CD4-positive, alpha-beta T cell treated with Interleukin-6 at 100 ng/mL for 8 hours (primary cell): ENCODE measurements around the gene WDR5.
A peak's percentile ranks its signal among the peaks of the same experiment; 100 is the strongest.

ENCODE experiments used
- DNase-seq: peaks from one replicate; pipeline ENCODE4 v3.0.0-alpha.2; 2020; ENCODE audit warnings: mixed read lengths, low spot score

The WDR5 gene

DNA sequence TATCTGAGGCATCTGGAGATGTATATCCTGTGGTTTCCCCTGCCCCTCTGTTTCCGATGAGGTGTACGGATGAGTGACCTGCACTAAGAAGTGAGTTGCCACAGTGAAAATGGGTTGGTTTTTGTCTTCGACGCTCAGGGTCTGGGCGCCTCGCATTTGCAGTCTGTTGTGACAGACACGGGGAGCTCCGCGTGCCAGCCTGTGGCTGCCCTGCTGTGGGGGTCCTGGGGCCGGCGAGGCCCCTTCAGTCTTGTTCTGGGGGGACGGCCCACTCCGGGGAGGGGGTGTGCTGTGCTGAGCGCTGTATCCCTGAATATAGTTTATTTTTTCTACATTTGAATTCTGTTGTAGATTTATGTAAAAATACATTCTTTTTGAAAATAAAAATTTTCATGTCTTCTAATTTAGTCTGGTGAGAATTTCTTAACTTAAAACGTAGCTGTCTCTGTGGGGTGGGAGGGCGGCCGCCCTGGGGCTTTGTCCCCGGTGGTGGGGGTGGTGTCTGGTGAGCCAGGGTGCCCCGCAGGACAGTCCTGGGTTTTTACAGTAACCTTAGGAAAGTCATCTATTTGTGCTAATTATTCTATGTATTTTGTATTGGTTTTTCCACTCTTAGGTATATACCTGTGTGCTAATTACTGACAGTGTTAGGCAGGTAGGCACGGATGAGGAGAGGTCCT lies 23.8 kb downstream of the WDR5 start:
- DNase-seq = no peak

DNA sequence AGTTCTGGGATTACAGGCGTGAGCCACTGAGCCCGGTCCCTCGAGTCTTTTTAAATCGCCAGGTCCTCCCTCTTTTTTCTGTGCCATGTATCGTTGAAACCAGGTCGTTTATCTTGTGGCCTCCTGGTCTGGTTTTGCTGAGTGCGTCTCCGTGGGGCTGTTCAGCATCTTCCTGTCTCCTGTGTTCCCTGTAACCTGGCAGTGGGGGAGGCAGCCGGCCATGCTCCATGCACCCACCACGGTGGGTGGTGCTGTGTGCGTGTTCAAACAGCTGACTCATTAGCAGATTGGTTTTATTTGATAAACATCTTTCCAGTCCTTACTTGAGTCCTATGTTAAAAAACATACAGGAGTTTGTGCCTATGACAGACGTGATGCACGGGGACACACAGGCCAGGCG lies 25.8 kb downstream of the WDR5 start:
- DNase-seq = no peak

DNA sequence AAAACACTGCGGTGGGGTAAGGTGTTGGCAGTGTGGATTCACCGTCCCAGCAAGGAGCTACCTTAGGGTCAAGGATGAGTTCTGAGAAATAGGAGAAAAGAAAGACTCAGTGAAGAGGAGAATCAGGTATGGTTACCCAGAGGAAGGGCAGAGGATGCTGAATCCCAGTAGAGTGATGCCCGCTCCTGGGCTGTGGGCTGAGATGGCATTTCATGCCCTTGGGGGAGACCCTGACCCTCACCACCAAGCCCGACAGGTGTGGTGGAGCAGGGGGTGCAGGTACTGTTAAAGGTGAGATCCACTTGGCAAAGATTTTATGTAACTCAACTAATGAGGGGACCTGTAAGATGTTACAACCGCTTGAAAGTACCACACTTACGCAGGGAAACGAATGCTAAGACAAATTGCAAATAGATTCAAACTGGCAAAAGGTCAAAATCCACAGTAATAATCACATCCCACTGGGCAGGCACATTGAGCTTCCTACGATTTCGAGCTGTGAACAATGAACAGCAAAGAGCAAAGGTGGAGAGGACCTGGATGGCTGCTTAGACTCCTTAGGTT lies 26.4 kb downstream of the WDR5 start:
- no peak for DNase-seq

DNA sequence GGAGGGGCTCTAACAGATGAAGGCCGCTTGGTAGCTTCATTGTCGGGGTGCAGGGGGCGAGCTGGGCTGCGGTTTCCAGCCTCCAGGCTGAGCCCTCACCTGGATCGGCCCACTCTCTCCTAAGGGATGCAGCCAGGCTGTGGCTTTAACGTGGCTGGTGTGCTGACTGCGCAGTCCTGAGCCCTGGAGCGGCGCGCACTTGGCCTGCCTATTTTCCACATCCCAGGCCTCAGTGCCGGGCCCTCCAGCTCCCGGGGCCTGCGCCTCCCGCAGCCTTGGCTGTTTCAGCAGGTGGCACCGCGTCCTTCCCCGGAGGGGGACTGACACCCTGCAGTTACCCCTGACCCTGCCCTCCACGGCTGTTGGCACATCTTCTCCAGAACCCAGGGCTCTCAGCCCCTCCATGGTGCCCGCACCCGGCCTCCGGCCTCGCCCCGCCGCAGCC lies 27.1 kb downstream of the WDR5 start:
- no peak for DNase-seq

DNA sequence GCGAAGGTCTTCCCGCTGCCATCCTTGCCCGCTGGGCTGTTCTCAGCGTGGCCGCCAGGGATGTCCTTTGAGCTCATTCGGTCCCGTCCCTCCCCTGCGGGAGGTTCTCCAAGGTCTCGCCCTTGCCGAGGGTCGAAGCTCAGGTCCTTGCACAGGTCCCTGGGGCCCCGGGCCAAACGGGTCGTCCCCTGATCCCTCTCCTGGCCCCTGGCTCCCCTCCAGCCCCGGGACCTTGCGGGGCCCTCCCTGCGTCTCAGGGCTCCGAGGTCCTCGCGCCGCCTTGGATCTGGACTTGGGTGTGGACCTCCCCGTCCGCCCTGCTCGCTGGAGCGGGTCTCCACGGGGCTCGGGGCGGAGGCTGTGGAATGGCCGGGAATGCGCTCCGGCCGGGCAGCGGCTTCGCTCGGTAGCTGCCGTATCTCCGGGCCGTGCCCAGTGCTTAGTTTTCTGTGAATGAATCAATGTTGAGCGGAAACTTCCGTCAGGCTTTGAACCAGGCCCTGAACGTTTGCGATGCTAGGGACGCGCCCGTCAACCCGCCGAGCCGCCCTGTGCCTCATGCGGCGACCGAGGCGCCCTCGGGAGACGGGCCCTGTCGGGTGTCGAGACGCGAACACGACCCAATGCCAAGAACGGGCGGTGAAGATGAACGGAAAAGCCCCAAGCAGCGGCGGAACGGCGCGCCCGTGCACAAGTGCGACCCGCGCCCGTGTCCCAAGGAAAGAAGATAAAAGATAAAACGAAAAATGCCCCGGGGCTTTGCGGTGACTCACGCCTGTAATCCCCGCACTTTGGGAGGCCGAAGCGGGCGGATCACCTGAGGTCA lies 27.7 kb downstream of the WDR5 start:
- peak; percentile 70 for DNase-seq

DNA sequence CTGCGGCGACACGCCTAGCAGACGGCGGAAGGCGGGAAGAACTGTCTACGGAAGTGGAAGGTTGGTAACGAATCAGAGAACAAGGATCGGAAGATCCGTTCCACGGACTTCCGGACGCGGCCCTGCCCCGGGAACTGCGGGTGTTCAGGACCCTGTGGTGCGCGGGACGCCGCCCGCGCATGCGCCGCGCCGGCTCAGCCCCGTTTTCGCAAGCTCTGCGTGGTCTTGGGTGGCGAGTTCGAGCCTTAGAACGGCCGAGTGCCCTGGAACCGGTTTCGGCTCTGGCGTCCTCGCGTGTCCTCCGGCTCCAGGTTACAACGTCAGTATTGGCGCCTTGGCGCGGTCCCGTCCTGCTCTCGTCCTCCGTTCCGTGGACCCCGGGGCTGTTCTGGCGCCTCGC lies 29.0 kb downstream of the WDR5 start:
- no peak for DNase-seq

DNA sequence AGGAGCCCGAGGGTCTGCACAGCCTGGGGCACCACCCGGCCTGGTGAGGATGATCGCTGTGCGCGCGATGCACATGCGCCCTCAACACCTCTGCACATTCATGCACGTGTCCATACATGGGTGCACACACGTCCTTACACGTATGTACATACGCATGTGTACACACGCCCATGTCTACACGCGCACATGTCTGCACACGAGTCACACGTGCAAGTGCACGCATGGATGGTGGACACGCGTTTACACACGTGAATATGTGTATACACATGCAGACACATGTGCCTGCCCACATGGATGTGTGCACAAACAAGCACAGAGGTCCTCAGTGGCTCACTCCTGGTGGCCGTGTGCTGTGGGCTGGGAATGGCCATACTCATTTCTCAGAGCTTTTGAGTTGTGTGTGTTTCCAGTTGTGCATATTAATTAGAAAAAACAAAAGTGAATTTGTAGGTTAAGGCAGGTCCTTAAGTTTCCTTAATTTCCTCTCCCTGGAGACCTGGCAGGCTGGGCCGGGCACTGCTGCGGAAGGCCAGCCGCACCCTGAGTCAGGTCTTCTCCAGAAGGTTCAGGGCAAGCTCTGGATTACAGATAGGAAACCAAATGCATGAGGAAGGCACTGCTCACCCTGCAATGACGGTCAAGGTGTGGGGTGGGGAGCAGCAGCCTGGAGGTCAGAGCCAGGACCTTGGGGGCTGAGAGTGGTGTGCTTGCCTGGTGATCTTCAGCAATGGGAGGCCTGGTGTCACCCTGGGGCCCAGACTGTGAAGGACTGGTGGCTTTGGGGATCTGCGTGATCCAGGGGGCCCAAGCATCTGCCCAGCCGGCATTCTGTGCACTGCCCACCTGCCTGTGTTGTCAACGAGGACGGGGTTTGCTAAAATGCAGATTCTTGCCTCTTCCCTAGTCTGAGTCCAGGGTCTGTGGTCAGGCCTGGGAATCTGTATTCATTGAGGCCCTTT lies 29.8 kb downstream of the WDR5 start:
- peak; percentile 17 for DNase-seq

DNA sequence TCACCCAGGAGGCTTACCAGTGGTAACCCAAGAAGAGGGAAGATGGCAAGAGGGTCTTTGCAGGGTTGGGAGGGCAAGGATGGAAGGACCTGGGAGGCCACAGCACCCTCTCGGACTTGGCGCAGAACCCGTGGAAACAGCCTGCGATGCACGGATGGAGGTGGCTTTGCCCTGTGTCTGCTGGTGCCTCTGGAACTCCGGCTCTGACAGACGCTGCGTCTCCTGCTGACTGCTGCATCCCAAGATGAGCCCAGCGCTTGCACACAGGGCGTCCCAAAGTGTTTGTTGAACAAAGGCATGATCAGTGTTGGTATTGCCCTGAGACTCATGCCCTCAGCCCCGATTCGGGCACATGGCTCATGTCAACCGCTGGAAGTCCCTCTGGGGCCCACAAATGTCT lies 30.5 kb downstream of the WDR5 start:
- no peak for DNase-seq

DNA sequence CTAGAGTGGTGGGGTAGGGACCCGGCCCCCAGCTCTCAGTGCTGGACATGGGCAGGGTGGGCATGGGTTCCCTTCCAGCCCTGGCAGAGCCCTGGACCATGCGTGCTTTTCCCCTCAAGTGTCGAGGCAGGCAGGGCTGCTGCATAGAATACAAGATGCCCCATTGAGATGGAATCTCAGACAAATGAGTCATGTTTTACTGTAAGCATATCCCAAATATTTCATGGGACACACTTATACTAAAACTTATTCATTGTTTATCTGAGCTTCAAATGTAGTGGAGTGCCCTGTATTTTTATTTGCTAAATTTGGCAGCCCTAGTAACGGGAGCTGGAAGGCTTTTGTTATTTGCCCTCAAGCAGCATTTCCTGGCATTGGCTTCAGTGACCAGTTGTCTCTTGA lies 31.6 kb downstream of the WDR5 start:
- no peak for DNase-seq

DNA sequence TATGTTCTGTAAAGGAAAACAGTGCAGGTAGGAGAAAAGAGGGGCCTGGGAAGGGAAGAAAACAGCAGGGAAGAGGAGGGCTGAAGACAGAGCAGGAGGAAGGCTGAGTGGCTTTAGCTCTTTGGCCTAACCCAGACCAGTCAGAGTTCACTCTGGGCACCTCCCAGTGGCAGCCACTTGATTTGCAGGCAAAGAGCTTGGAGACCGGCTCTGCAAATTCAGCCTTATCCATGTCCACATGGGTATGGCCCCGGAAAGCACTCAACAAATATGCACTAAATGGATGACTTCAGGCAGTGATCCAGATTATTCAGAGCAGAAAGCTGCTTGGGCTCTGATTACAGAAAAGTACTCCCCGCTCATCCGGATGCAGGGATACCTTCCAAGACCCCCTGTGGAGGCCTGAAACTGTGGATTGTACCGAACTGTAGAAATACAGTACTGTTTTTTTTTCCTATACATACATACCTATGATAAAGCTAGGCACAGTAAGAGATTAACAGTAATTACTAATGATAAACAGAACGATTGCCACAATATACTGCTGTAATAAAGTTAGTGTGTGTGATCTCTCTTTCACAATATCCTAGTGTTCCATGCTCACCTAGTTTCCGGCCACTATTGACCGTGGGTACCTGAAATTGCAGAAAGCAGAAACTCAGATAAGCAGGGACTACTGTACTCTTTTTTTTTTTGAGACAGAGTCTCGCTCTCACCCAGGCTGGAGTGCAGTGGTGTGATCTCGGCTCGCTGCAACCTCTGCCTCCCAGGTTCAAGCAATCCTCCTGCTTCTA lies 33.1 kb downstream of the WDR5 start:
- DNase-seq = no peak

DNA sequence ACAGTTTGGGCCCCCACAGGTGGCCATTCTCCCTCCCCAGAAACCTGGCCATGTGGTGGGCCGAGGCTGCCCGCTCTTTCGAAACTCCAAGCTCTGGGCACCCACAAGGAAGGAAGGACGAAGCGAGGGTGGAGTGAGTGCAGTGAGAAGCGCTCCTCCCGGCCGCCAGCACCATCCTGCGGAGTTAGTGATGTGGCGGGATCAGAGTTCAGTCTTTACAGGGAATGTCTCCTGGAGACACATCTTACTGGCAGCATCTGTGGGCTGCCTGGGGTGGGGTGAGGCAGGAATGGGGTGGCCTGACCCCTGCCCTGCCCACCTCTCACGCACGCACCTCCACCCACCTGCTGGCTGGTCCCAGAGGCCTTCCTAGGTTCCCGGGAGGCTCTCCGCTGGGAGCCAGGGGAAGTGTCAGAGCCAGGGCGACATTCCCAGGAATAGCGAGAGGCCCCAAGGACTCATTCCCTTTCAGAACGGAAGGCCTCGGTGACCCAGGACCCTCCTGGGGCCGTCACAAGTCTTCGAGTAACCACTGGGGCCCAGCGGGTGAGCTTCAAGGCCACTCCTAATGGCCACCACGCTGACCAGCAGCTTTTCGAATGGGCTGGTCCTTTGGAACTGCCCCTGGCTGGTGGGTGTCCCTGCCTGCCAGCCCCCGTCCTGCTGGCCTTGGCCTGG lies 34.0 kb downstream of the WDR5 start:
- DNase-seq = no peak

DNA sequence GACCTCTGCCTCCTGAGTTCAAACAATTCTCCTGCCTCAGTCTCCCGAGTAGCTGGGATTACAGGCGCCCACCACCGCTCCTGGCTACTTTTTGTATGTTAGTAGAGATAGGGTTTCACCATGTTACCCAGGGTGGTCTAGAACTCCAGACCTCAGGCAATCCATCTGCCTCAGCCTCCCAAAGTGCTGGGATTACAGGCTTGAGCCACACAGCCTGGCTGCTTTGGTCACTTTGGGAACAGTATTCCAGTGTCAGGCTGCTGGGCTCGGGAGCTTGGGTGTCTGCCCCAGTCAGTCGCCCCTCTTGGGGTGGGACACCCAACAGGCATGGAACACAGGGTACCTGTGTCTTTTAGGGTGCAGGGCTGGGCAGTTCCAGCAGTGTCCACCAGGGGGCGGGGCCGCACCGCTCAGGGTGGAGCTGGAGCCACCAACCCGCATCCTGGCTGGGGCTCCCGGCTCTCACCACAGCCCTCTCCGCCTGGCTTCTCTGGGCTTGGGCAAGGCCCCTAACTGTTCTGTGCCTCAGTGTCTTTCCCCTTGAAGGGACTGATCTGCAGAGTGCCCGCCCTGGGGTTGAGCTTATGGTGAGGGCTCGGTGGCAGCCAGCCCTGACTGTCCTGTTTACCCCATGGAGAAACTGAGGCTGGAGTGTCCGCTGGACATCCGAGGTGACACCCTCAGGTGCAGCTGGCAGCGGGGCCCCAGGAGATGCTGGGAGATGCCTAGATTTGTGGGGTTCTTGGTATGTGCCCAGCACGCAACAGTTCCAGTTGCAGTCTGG lies 34.8 kb downstream of the WDR5 start:
- DNase-seq = no peak

DNA sequence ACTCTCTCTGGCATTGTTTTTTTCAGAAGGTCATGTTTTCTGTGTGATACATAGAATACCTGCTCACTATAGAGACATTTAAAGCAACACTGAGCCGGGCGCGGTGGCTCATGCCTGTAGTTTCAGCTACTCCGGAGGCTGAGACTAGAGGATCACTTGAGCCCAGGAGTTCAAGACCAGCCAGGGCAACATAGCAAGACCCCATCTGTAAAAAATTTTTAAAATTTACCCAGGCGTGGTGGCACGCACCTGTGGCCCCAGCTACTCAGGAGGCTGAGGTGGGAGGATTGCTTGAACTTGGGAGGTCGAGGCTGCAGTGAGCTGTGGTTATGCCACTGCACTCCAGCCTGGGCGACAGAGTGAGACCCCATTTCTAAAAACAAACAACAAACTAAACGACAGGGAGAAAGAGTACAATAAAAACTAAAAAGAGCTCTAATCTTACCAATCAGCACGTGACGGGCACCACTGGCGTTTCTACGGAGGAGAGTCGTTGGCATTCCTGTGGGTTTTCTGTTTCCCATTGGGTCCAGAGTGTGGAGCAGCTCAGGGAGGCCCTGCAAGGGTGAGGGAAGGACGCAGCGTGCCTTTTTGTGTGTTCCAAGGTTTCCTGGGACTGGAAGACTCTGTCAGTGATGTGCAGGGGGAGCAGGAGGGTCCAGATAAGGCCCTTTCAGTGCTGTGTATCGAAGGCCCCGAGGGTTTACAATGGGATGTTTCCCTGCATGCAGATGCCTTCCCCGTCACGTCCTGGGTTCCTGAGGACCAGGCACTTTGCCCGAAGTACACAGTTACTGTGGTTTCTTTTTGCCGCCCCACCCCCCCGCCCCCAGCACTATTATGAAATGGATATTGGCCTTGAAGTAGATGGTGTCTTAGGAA lies 35.7 kb downstream of the WDR5 start:
- no peak for DNase-seq

DNA sequence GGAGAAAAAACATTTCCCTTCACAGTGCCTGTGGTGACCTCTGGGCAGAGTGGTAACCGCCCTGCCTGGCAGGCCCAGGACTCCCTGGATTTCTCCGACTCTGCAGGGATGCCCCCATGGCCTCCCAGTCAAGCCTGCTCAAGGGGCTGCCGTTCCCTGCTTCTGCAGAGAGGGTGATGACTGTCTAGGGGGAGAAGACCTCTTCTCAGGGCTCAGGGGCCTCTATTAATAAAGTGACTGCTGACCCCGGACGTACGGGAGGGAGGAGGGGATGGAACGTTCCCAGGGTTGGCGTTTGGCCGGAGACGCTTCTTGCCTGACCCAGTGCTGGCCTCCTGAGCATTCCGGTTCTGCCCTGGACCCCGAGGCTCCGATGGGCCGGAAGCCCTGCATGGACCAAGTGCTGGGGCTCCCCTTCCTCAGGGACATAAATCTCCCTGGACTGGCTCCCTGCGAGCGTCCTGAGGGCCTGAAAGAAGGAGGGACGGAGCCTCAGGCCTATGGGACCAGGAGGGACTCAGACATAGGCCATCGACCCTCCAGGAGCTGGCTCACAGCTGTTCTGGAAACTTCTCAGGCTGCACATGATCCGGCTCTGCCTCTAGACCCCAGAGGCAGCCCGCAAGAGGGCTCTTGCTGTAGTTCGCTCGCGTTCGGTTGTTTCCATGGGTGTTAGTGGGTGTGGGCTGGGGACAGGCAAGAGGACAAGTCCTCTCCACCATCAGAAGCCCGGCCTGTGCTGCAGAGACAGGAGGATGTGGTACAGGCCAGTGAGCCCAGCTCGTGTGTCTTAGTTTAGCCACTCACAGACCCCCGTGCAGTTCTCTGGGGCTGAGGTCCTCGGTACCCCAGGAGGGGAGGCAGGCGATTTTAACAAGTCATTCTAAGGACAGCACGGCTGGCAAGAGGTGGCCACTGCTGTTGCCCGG lies 36.6 kb downstream of the WDR5 start:
- DNase-seq = no peak

DNA sequence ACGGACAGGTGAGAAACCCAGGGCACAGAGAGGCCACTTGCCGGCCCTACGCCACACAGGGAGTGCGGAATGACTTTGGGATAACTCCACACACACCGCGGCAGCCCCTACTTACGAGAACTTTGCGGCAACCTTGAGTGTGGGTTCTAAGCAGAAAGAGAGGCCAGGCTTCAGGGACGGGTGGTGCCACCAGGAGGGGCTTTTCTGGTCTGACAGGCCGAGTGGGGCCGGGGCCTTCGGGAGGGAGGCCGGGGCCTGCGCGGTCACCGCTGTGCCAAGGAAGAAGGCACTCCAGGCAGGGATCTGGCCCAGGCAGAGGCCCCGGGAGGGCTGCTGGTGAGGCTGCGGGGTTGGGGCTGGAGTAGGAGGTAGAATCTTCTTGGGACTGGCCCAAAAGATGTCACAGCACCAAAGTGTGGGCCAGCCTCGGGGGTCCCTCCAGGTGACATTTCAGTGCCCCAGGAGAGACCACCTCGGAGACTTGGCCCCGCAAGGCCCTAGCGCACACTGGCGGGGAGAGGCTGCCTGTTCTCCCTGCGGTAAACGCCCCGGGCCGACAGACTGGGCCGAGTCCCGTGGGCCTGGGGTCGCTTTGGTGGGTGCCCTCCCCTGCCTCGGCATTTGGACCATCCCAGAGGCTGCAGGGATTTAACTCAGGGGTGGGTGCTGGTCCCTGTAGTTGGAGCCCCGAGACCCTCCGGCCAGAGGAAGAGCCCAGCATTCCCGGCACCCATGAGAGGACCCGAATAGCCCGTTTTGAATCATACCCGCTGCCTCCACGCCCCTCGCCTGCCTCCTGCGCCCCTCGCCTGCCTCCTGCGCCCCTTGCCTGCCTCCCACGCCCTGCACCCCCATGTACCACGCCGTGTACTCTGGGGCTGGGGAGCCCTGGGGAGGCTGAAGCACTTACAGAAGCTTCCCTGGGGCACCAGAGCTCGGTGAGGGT lies 37.5 kb downstream of the WDR5 start:
- no peak for DNase-seq

DNA sequence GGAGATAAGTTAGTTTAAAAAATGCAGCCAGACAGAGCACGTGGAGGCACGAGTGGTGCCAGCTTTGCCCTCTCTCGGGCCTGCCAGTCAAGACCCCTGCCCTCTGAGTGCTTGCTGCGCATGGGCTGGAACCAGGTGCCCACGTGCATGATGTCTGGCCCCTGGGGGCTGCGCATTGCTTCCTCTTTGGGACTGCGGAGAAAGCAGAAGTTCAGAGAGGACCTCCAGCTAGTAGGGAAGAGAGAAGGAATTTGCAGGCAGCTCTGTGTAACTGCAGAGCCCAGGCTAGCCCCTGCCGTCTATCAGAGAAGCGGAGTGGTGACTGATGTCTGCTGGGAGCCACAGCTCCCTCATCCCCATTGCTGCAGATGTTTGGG lies 38.2 kb downstream of the WDR5 start:
- DNase-seq = no peak
